ENCODE data around the gene KLF15.
A peak's percentile ranks its signal among the peaks of the same experiment; 100 is the strongest.

The KLF15 gene

GRCh38 chr3:126357295-126358037 lies at the start of gene KLF15:
KLF15 (minus strand) TSS chr3:126357408; CDS start chr3:126352922, 4,486 bp downstream.
- peak; percentile 63 for DNase-seq

DNA sequence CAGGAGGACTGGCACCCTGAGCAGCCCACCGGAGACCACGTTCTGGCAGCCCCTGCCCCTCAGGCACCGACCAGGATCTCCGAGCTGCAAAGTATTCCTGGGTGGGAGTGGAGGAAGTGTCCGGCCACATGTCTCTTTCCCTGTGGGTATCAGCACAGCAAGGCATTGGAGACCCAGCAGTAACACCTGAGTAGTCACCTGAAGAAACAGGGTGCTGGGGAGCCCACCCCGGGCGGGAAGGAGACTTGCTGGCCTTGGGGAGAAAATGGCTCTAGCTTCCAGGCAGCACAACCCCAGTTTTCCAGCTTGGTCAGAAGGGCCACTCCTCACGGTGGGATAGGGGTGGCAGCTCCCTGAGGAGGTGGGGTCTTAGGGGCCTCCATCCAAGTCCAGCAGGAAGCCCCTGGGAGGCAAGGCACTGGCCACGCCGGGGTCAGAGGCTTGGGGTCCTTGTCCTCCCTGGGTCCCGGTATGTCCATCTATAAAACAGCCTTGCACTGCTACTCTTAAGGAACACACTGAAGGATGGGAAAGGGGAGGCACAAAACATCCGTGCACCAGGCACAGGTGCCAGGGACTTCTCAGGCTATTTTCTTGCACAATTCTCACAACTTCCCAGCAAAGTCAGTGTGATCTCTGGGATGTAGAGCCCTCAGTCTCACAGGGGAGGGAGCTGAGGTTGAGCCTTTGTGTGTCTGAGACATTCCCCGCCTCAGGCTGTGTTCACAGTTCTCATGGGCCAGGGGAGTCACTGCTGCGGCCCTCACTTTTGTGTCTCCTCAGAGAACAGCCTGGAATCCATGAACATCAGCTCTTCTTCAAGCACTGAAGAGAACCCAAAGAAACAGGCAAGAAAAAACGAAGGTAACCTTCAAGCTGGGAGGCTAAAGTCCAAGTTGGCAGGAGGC lies 49.4 kb upstream of the KLF15 start:
- DNase-seq, result no peak

GRCh38 chr3:126402666-126403302 lies 45.6 kb upstream of the KLF15 start:
- DNase-seq, result no peak

- DNase-seq, result no peak
Measured at GRCh38 chr3:126402178-126402577, 45.0 kb upstream of the KLF15 start.

DNA sequence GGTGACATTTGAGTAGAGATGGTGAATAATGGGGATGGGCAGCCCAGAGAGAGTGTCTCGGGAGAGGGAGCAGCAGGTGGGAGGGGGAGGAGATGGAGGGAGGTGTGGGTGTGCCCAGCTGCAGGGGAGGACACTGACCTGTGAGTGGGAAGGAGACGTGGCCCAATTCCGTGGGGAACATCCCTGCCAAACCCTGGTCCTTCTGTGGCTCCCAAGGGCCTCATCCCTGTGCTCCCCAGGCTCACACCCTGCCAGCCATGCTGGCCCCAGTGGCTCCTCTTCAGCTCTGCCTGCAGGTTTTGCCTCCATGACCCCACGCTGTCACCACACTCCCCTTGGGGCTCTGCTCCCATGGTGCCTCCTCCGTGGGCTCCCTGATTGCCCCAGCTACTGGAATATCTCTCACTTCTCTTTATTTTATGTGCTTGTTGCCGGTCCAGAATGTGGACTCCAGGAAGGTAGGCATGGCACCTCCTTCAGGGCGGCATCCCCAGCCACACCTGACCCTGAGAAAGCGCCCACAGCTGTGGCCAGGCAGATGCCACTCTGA lies 44.5 kb upstream of the KLF15 start:
- DNase-seq, result no peak

GRCh38 chr3:126399756-126400155 lies 42.5 kb upstream of the KLF15 start:
- no peak for DNase-seq

- DNase-seq, result no peak
Measured at GRCh38 chr3:126399351-126399735, 42.1 kb upstream of the KLF15 start.

DNA sequence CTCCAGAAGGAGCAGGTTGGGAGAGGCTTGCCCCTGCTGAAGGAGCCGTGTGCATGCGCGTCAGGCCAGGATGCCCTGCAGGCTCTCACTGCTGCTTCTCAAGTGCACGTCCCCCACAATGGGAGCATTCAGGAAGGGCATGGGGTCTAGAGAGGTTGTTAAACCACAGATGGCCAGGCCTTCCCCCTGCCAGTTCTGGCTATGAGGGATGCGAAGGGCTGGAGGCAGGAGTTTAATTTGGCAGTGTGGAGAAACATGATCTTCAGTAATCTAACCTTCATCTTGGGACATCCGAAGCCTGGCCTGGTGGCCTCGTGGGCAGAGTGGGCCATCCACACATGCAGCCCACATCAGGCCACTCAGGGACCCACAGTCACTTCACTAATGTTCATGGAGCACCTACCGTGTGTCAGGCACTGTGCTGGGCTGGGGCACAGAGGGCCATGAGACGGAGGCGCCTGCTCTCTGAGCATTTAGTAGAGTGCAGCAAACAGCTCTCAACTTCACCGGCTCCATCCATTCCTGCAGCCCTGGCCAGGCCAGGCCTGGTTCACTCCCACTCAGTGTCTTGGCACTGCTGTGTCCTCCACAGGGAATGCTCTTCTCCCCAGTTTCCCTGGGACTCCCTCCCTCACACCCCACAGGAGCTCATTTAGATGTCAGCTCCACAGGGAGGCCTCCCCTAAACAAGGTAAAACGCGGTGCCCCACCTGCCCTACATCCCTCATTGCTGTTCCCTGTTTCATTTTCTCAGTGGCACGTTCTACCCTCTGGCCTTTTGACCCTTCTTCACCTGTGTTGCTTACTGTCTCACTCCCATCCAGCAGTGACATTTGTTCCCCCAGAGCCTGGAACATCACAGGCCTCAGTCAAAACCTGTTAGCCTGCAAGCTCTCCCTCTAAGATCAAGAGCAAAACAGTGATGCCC lies 41.5 kb upstream of the KLF15 start:
- no peak for DNase-seq

DNA sequence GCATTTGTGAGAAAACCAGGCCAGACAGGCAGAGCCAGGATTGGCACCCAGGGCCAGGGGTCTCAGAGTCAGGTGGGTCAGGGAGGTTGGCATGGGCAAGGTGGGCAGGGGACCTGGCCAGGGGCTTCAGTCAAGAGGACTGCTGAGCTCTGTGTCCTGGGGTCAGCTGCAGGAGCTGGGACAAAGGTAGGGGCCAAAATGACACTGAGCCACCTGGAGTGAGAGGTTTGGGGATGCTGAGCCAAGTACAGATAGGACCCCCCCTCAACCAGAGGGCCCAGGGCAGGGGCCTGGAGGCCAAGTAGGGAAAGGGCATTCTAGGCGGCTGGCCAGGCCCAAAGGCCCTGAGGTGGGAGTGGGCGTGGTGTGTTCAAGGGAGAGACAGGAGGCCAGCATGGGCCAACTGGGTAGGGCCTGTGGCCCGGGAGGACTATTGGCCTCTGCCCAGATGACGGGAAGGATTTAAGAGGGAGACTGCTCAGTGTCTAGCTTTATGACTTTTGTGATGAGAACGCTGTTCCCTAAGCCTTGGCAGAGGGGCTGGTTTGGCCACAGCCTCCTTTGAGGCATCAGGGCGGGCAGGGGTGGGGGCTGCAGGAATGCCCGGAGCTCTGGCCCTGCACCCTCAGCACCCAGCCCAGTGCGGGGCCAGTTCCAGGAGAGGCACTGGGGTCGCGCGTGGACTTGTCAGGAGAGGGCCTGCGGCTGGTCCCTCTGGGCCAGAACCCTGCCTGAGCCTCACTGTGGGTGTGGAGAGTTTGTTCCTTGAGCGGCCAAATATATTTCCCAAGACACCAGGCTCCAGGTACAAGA lies 40.6 kb upstream of the KLF15 start:
- DNase-seq, result no peak

GRCh38 chr3:126396536-126396935 lies 39.3 kb upstream of the KLF15 start:
- DNase-seq, result no peak

DNA sequence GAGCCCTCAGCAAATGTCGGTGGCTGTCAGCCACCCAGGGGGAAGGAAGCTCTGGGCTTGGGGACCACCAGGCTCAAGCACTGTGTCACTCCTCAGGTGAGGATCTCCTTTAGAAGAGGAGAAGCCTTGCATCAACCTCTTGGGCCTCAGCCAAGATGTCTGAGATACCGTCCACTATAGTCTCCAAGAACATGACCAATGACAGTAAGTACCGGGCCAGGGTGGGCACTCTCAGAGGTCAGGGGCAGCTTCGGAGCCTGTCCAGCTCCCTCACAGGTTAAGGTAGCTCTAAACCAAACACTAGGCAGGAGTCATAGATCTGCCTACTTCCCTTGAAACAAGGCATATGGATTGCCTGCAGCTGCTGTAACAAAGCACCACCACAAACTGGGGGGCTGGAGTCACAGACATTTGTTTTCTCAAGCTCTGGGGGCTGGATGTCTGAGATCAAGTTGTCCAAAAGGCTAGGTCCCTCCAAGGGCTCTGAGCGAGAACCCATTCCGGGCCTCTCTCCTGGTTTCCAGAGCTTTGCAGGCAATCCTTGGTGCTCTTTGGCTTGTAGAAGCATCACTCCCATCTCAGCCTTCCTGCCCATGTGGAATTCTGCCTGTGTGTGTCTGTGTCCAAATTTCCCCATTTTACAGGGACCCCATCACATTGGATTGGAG lies 38.8 kb upstream of the KLF15 start:
- no peak for DNase-seq

- no peak for DNase-seq
Measured at GRCh38 chr3:126394977-126395321, 37.7 kb upstream of the KLF15 start.

DNA sequence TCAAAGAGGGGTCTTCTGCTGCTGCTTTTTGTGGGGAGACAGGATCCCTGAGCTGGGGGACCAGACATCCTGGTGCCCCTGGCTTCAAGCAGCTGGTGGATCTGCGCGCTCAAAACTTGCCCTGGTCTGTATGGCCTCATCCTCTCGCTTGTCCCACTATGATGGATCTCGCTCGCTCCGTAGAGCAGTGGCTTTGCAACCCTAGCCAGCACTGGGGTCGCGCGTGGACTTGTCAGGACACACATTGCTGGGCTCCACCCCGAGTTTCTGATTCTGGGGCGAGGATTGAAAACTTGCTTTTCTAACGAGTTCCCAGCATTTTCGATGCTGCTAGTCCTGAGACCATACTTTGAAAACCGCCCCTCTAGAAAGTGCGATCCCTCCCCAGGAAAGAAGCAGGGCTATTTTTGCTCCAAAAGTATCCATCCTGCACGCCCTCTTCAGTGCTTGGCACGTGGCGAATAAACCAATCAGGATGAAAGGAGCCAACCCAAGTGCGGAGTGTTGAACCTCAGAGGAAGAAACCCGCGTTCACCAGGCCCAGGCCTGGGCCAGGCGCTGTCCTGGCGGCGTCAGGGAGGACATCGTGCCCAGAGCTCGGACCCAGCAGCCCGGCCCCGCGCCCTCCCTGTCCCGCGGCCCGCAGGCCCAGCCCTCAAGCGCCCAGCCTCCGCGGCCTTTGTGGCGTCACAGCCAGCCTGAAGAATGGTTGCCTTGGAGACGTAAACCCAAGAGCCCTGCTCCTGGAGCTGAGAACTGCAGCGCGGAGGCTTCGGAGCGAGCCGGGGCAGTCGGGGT lies 37.2 kb upstream of the KLF15 start, which contains the start of gene CFAP100:
Gene CFAP100 (plus strand): TSS at position 731 of the 798 bp plus-strand sequence. CDS start 1,092 bp downstream, outside the sequence.
- no peak for DNase-seq

GRCh38 chr3:126393563-126393962 lies 36.4 kb upstream of the KLF15 start:
- DNase-seq, result no peak

DNA sequence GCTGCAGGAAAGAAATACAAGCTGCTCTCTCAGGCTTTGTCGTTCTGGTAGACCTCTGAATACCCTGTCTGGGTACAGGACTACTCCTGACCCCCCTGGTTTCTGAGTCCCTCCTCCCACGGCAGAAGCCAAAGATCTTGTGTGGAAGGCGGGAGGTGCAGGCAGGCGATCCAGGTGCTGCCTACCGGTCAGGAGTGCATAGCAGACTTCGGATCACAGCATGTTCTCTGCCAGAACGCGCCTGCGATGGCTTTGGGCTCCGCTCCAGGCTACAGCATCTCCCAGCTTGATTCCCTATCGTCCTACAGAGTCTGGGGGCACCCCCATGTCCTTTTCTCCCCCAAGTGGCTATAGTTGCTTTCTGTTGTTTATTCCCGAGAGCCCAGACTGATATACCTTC lies 35.0 kb upstream of the KLF15 start:
- no peak for DNase-seq

DNA sequence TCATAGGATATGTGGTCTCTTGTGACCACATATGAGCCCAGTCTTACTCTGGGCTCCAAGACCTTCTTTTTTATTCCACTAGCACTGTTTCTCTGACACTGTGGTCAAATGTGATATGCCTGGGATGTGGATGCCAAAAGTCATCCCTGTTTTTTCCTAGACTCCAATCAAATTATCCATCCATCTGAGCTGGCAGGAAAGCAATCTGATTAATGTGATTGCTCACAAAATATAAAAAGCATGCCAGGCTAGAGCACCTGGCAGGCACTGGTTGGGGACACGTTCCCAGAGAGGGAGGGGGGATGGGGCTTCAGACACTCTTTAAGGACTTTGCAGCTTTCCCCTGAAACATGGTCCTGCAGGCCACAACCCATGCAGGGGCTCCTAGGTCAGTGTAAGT lies 34.4 kb upstream of the KLF15 start:
- no peak for DNase-seq

GRCh38 chr3:126390751-126391150 lies 33.5 kb upstream of the KLF15 start:
- DNase-seq, result no peak

DNA sequence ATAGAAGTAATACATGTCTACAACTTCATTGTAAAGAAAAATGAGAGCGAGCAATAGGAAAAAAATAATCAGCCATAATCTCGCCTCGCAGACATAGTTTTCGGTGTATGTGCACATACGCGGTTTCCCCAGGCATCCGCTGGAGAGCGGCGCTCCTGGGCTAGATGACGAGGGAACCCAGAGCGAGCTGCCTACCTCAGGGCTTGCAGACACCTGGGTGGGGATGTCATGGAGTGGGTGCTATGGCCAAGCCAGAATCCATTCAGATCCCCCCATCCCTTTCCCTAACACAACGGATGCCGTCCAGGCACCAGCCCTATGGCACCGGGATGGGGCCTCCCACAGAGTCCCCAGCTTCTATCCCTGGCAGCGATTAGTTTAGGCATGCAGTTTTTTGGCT lies 33.0 kb upstream of the KLF15 start:
- no peak for DNase-seq

- no peak for DNase-seq
Measured at GRCh38 chr3:126389794-126390146, 32.6 kb upstream of the KLF15 start.
